OCI-LY7 (cell line): ENCODE measurements around the gene NSD2. TPM values are rescaled to one million over a fixed set of nuclear protein-coding genes. Genes with fewer than 3 reads are reported as not detected.

Experiments used
- BruUV-seq: library from RNA; stranded (reverse); fragments of 400-500 nt; replicated peaks from 2 replicates; lab custom pipeline; 2021; lab: Mats Ljungman, UMichigan
- CTCF ChIA-PET: fragments of 300-600 bp; sonication (Branson Sonifier 250); formaldehyde crosslinking; loops from one replicate; lab custom pipeline; 2022; ENCODE audit warnings: antibody characterized with exemption; ENCODE audit not compliant: unreplicated experiment; lab: Charles Lee
- POLR2A ChIA-PET: fragments of 300-600 bp; sonication (Branson Sonifier 250); formaldehyde crosslinking; loops from one replicate; lab custom pipeline; 2022; ENCODE audit warnings: antibody characterized with exemption; lab: Charles Lee
- DNase-seq: peaks from one replicate; pipeline ENCODE4 v3.0.0-alpha.2; 2015; ENCODE audit warnings: low spot score
- H2AFZ ChIP-seq: fragments of 200-600 bp; sonication (generic), shearing (Covaris generic); 2 replicates; pipeline ENCODE4 v1.6.1; 2014; ENCODE audit warnings: mild to moderate bottlenecking, antibody characterized with exemption, low read length, moderate library complexity
- H3K27ac ChIP-seq: fragments of 200-600 bp; sonication (generic); 2 replicates; pipeline ENCODE4 v1.5.1; 2014; ENCODE audit warnings: mixed run types, low read depth, mild to moderate bottlenecking, moderate library complexity, low read length, inconsistent platforms; ENCODE audit not compliant: poor library complexity, severe bottlenecking
- H3K36me3 ChIP-seq: fragments of 200-600 bp; sonication (generic); 2 replicates; pipeline ENCODE4 v1.6.1; 2014; ENCODE audit warnings: mild to moderate bottlenecking, antibody characterized with exemption, low read length, moderate library complexity, mixed read lengths; ENCODE audit not compliant: insufficient read depth
- H3K4me1 ChIP-seq: fragments of 200-600 bp; sonication (generic); 2 replicates; pipeline ENCODE4 v1.5.1; 2014; ENCODE audit warnings: mild to moderate bottlenecking, low read length; ENCODE audit not compliant: insufficient read depth, poor library complexity, severe bottlenecking
- H3K4me2 ChIP-seq: fragments of 200-600 bp; sonication (generic); 2 replicates; pipeline ENCODE4 v1.6.1; 2014; ENCODE audit warnings: mild to moderate bottlenecking, low read length
- H3K4me3 ChIP-seq: fragments of 200-600 bp; sonication (generic); 2 replicates; pipeline ENCODE4 v1.5.1; 2014; ENCODE audit warnings: mild to moderate bottlenecking, low read depth, low read length; ENCODE audit not compliant: poor library complexity, severe bottlenecking
- H3K79me2 ChIP-seq: fragments of 200-600 bp; sonication (generic); 2 replicates; pipeline ENCODE4 v1.6.1; 2016; ENCODE audit warnings: low read depth, mild to moderate bottlenecking, low read length, moderate library complexity, mixed read lengths; ENCODE audit not compliant: insufficient read depth
- H3K9me2 ChIP-seq: fragments of 200-600 bp; sonication (generic); 2 replicates; pipeline ENCODE4 v1.6.1; 2016; ENCODE audit warnings: mild to moderate bottlenecking, low read length, mixed read lengths; ENCODE audit not compliant: insufficient read depth
- H3K9me3 ChIP-seq: fragments of 200-600 bp; sonication (generic); 2 replicates; pipeline ENCODE4 v1.6.1; 2014; ENCODE audit warnings: mild to moderate bottlenecking, mixed run types, low read length, mixed read lengths
- H4K20me1 ChIP-seq: fragments of 200-600 bp; sonication (generic); 2 replicates; pipeline ENCODE4 v1.6.1; 2014; ENCODE audit warnings: mild to moderate bottlenecking, antibody characterized with exemption, low read length, moderate library complexity, mixed read lengths; ENCODE audit not compliant: insufficient read depth
- EZH2phosphoT487 ChIP-seq: fragments of 200-600 bp; sonication (generic); IDR thresholded peaks from 2 replicates; pipeline ENCODE4 v1.6.1; 2018; ENCODE audit warnings: low read depth, borderline replicate concordance, mild to moderate bottlenecking, mixed run types, antibody characterized with exemption, low read length, moderate library complexity, mixed read lengths
- intact Hi-C: fragments of 100-400 bp; cut with micrococcal nuclease; formaldehyde crosslinking; loops from one replicate; pipeline ENCODE4 v1.10.0; 2022; ENCODE audit not compliant: unreplicated experiment
- total RNA-seq, 2 experiments: library from RNA; depleted of rRNA in 1 of 2; stranded (reverse); fragments of >200 nt in 1 of 2; shearing (Covaris generic) in 1 of 2; gene quantifications; 2 replicates each; pipeline ENCODE4 v1.2.3, GENCODE V29; 2014 to 2022
- TF ChIP-seq, protein P1 (sequence below): fragments of 200-600 bp; sonication (generic); conservative IDR thresholded peaks from 2 replicates; pipeline ENCODE4 v1.5.1; 2014; ENCODE audit warnings: mild to moderate bottlenecking, antibody characterized with exemption, low read length, moderate library complexity, mixed read lengths

The NSD2 gene
- total RNA-seq, 2 experiments from 2014 or later: 169 to 329 TPM

DNA sequence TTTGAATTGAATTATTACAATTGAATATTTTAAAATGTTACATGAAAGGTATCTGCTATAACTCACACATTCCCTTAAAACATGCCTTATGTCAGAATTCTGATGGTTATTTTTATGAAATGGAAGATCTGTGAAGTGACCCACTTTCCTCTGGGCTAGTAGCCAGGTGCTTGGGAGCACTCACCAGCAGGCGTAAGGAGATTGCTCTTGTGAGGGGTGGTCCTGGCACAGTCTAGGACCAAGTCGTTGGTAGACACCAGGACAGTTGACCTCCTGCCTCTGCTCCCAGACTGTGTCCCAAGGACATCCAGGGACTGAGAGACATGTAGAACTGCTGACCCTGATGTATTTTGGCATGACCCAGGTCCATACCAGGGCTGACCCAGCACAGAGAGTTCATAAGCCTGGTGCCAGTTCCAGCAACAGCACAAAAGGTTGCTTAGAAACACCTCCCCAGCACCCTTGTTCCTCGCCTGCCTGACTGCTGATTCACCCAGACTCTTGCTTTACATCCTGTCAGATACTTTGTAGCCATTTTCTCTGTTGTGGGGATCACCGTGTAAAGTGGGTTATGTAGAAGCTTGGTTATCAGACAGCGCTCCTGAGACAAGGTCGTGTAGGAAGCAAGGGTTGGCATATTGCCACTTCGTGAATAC lies 89.1 kb downstream of the NSD2 start:
- Histone ChIP-seq H3K36me3 (peaks cover 100% of the 10 kb centered on the region), H2AFZ (no peak overlapping the region), H3K4me2 (no peak overlapping the region), H4K20me1 (no peaks in the 10 kb centered on the region), H3K27ac (no peak overlapping the region), H3K9me2 (no peaks in the 10 kb centered on the region), H3K4me1 (no peaks in the 10 kb centered on the region), H3K79me2 (no peaks in the 10 kb centered on the region), H3K4me3 (no peak overlapping the region), H3K9me3 (no peaks in the 10 kb centered on the region)
- no TSS peak for BruUV-seq
- POLR2A ChIA-PET: no interaction called here
- no peak for DNase-seq
- no peak for TF ChIP-seq EZH2phosphoT487
- TF ChIP-seq, protein P1, sequence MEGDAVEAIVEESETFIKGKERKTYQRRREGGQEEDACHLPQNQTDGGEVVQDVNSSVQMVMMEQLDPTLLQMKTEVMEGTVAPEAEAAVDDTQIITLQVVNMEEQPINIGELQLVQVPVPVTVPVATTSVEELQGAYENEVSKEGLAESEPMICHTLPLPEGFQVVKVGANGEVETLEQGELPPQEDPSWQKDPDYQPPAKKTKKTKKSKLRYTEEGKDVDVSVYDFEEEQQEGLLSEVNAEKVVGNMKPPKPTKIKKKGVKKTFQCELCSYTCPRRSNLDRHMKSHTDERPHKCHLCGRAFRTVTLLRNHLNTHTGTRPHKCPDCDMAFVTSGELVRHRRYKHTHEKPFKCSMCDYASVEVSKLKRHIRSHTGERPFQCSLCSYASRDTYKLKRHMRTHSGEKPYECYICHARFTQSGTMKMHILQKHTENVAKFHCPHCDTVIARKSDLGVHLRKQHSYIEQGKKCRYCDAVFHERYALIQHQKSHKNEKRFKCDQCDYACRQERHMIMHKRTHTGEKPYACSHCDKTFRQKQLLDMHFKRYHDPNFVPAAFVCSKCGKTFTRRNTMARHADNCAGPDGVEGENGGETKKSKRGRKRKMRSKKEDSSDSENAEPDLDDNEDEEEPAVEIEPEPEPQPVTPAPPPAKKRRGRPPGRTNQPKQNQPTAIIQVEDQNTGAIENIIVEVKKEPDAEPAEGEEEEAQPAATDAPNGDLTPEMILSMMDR: no peak
- intact Hi-C loops: no loop called here
- CTCF ChIA-PET: no interaction called here

DNA sequence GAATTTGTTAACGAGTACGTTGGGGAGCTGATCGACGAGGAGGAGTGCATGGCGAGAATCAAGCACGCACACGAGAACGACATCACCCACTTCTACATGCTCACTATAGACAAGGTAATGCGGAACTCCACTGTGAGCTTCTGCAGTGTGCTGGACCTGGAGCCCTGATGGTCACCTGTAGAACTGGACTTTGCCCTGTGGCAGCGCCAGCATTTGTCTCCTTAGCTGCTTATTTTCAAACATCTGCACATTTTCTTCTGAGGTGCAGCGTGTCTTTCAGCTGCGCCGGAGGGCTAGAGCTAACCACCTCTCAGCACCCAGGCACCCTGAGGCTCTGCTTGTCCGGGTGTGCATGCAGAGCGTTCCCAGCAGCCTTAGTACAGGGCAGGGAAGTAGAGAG lies 89.8 kb downstream of the NSD2 start:
- H3K79me2 ChIP-seq: no peaks in the 10 kb centered on the region

More for the DNA sequence above, 89.8 kb downstream of the NSD2 start:
- H3K9me2 ChIP-seq: no peaks in the 10 kb centered on the region
- ChIA-PET POLR2A (no interaction called here), CTCF (no interaction called here)
- no peaks in the 10 kb centered on the region for H3K9me3 ChIP-seq
- no peaks in the 10 kb centered on the region for H3K4me1 ChIP-seq
- H3K4me2 ChIP-seq: no peak overlapping the region
- no peak overlapping the region for H3K27ac ChIP-seq
- intact Hi-C loops: no loop called here
- no peak for DNase-seq
- no peaks in the 10 kb centered on the region for H4K20me1 ChIP-seq
- TF ChIP-seq EZH2phosphoT487: no peak
- TF ChIP-seq, protein P1: no peak
- BruUV-seq: no TSS peak
- no peak overlapping the region for H3K4me3 ChIP-seq
- peaks cover 100% of the 10 kb centered on the region for H3K36me3 ChIP-seq
- no peak overlapping the region for H2AFZ ChIP-seq
